Hippocampal formation (tissue), 2 donors: ENCODE results near the gene GPR153.
A peak's percentile ranks its signal among the peaks of the same experiment; 100 is the strongest.

Source experiments
- DNase-seq, 2 donors: peaks; one replicate each; lab custom pipeline; 2025; lab: John Stamatoyannopoulos, UW

The GPR153 gene

DNA sequence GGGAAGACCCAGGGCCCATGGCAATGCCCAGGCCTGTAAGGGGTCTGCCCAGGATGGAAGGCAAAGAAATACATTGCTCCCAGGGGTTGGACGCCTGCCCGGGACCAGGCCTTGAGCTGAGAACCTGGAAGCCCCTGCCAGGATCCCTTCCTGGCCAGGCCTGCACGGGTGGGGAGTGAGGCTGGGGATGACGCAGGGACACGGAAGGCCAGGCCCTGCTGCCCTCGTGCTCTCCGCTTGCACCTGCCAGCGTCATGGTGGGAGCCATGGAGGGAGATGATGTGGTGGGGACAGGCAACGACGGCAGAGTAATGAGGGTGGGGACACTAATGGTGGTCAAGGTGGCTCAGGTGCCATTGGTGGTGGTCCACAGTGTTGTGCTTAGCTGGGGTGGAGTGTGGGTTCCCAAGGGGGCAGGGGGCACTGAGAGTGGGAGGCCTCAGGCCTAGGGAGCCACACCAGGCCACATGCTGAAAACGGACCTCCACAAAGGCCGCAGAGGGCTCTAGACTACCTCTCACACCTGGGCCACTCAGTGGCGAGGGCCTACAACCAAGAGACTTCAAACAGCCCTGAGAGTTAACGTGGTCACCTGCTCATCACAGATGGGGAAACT is 12.6 kb downstream of the GPR153 start:
- DNase-seq = no peak

DNA sequence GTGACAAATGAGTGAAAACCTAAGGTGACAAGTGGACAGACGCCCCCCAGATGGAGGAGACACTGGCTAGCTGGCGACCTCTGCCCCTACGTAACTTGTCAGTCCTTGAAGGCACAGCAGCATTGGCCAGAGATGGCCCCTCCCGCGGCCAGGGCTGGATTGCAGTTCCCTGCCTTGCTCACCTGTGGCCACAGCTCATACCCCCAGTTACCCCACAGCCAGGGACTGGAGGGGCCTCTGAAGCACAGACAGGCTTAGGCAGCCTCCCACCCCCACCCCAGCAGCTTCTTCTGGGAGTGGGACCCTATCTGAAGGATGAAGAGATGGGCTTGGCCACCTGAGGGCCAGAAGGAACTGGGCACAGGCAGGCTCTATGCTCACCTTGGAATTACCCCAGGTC is 13.2 kb downstream of the GPR153 start:
- DNase-seq = no peak

DNA sequence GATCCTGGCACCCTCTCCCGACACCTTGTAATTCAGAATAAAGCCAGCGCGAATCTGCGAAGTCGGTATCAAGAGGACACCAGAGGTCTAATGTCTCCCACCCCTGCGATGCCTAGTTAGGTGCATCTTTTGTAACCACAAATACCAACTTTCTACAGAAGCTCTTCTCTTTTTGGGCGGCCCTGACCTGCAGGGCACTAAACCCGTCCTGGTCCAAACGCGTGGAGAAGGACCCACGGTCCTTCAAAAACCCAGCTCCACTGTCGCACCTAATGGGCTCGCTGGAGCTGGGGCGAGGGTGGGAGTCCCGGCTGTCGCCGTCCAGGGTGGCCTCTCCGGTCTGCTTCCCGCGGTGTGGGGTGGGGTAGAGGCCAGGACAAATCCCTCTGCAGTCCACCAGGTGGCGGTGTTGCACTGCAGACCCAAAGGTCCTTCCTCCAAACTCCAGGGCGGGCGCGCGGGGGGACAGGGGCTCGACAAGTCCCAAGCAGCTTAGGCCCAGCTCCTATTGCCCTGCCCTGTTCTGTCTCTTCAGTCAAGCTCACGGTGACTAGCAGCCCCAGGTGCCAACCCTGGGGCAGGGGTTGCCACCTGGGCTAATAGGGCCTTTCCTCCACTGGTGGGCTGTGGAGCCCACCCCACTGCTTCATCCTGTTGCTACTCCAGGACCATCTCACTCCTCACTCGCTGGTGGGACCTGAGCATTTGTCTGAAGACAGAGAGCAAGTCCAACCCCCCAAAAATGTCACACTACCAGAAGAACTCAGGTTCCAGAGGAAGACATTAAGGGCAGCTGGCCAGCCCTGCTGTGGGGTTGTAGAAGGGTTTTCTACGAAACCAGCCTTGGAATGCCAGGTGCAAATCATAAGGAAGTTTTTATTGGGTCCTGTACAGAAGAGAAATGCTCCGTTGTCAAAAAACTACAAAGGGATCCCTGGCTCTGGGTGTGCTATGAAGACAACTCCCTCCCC is 14.1 kb downstream of the GPR153 start:
- DNase-seq = peak; percentile 37 to 47

DNA sequence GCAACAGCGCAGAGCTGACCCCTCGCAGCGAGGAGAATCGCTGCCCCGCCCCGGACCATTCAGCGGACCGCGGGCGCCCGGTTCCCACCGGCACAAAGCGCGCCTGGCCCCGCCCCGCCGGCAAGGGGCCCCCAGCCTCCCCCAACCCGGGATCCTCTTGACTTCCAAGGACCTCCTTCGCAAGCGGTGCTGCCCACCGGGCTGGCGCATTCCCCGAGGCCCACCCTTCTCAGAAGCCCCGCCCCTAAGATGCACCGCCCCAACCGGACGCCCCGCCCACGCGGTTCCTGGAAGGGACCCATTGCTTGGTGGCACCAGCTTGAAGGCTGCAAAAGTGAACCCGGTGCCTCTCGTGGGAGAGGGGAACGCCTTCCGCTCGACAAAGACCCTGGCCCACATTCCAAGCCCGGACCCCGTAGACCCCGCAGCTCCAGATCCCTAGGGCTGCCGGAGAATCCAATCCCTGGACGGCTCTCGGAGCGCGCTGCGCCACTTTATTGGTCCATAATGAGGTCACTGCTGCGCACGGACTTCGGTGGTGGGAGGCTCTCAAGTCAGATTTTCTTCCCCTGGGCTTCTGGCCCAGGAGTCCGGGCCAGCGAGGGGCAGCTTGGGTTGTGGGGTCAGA is 14.9 kb downstream of the GPR153 start:
- DNase-seq = no peak

DNA sequence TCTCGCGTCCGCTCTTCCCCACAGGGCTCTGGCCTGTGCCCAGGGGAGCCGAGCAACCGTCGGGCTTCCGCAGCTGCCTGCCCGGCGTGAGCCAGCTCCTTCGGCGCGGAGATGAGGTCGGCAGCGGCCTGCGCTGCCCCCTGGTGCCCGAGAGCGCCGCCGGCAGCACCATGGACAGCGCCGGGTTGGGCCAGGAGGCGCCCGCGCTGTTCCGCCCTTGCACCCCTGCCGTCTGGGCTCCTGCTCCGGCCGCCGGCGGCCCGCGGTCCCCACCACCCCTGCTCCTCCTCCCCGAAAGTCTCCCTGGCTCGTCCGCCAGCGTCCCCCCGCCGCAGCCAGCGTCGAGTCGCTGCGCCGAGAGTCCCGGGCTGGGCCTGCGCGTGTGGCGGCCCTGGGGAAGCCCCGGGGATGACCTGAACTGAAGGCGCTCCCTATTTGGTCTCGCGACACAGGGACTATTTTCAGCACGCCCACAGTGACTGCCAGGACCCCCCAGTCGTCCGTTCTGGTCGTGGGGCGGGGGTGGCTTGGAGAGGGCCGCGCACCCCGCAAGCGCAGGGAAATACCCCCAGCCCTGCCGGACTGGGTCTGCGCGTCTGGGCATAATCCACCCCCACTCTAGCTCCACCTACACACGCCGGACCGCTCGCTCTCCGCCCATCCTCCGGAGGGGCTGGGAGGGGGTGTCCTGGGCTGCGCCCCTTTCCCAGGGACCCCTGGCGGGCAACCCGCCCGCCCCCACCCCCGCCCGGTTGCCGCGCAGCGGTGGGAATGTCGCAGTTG is 15.6 kb downstream of the GPR153 start:
- DNase-seq = peak; percentile 37 to 48

DNA sequence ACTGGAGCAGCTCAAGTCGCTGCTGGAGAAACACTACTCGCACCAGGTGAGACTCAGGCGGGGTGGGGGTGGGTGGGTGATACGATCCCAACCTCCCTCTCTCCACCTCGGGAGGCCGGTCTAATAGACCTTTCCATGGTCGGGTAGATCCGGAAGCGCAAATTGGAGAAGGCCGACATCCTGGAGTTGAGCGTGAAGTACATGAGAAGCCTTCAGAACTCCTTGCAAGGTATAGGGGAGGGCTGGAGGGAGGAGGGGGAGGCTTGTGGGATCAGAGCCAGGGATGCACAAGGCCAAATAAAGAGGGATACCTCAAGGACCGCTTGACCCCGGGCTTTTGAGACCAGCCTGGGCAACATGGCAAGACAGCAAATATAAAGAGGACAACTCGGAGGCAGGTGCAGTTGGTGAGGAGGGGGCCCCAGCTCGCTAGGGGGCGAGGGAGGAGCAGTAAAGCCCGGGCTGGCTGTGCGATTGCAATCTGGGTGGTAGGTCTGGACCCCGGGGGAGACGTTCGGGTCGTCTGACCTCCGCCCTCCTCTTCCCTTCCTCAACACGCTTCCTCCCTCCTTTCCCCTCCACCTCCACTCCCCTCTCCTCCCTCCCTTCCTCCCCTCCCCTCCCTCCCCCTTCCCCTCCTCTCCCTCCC is 16.4 kb downstream of the GPR153 start:
- DNase-seq = no peak

DNA sequence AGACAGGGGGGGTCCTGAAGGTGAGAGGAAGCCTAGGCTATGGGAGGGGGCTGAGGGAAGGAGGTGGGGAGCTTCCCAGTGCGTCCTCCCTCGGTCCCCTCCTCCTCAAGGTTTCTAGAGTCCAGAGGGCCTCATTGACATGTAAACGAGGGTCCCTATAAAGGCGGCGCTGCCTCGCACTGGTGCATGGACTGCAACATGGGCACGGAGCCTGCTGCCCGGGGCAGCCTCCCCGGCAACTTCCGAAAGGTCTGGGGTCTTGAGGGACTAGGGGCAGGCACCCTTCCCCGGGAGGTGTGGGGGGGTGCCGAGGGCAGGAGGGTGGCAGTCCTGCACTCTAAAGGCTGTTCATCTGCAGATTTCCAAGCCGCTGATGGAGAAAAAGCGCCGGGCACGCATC is 16.9 kb downstream of the GPR153 start, which contains the start of gene HES3:
Gene HES3, plus strand, starts transcription at position 187 of the 400 bp plus-strand sequence. Its CDS starts 187 bp downstream, at position 374.
- no peak for DNase-seq

DNA sequence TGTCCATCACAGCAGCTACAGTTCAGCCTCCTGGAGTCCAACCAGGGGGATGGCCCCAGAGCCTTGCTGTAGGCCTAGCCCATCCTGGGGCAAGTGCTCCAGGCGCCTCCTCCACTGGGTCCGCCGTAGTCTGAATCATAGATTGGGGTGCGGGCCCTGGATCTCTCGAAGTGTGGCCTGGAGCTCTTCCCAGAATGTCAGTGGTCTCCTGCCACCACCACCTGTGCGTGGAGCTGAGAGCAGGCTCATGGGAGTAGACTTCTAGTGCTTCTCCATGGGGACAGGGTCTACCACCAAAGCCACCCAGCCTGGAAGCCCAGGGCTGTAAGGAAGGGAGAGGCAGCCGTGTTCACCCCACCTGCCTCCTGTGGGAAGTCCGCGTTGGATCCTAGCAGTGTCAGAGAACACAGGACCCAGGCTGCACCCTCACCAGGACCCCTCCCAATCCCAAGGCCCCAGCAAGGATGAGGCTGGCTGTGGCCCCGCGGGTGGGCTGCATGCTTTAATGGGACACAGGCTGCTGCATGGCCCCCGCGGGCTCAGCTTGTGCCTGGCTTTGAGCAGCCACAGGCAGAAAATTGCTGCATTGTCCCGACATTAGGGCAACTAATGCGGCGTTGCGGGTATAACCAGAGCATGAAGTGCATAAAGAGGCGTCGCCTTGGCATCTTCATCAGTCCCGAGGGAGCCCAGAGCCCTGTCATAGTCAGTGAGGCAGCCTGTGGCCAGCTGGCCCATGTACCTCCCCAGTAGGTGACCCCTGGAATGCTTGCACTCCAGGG is 17.7 kb downstream of the GPR153 start:
- DNase-seq = no peak

DNA sequence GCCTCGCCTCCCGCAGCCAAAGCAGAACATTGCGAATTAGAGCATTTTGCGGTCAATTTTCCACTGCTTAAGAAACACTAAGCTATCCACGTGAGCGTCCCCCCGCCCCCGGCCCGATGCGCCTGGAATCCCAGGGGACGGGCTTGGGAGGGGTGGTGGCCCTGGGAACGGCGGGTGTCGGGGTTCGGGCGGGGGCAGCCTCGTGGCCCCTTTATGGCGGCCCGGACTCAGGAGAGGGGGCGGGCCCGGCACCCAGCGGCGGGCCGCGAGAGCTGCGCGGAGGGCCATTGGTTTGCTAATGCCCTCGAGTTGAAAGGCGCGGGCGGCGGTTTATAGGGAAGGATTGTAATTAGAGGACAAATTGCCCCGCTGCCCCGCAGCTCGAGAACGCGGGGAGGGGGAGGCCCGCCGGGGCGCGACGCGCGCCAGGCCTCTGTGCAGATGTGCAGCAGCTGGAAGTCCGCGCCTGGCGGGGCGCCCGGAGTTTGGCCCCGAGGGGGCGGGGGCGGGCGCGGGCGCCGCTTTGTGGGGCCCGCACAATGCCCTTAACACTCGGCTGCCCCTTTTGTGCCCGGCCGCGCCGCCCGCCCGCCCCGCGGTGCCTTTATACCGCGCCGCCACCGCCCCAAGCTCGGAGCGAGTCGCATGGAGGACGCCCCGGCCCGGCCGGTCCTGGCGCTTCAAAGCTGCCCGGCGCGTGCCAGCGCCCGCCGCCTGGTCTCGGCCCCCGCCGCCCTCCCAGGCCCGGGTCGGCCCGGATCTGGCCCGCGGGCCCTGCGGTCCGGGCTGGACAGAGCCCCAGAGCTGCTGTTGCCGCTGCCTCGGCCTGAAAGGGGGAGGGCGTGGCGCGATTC is 18.8 kb downstream of the GPR153 start:
- DNase-seq = no peak

DNA sequence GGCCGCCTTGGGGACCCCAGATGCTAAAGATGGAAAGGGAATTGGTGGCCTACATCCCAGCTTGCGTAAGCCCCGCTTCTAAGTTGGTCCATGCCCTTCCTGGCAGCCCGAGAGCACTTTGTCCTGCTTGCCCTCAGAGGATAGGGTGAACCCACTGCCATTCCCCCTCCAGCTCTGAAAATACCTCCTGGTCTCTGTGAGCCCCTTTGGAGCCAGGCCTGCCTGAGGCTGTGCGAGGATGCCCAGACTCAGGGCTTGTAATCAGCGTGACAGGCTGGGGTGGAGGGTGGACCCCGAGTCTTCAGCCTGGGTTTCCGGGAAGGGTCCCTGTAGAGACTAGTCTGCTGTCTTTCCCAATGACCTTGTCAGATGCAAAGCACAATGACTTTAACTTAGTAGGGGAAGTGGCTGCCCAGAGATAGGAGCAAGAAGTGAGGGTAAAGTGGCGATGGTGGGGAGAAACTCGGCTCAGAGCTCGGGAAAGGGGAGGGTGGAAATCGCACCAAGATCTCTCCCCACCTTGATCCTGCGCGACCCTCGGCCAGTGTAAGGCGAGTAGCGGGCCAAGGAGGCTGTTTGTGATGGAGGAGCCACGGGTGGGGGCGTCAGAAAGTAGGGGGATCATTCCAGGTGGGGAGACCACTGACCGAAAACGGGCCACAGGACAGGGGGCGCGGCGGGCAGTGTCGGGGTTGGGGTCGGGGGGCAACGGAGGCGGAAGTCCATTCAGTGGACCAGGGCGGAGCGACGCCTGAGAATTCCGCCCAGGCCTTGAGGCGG is 19.6 kb downstream of the GPR153 start:
- no peak for DNase-seq

DNA sequence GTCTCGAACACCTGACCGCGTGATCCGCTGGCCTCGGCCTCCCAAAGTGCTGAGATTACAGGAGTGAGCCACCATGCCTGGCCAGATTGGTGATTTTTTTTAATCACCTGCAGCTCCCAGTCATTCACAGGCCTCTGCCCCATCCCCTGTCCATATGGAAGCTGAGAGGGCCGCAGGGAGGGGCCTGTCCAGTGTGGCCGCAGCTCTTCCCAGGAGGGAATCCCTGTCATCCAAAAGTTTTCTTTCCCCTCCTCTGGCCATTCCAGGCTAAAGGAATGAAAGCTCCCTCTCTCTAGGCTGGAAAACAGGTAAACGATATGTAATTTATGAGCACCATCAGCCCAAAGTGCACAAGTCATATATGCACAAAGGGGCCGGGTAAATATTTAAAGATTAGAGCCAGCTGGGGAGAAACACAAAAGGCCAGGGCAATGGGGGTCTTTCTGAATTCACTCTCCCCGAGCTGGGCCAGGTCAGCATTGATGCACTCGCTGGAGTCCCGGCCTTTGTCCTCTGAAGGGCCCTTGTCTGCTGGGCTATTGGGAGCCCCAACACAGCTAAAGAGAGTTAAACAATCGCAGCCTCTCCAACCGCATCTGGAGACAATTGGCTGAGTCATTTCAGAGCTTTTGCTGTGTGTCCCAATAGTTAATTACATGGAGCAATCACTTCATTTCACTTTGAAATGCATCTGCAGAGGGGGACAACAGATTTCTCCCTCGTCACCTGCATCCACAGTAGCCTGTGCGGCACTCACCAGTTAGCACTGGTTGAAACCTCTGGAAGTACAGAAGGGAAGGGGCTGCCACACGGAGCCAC is 20.7 kb downstream of the GPR153 start:
- DNase-seq = no peak

DNA sequence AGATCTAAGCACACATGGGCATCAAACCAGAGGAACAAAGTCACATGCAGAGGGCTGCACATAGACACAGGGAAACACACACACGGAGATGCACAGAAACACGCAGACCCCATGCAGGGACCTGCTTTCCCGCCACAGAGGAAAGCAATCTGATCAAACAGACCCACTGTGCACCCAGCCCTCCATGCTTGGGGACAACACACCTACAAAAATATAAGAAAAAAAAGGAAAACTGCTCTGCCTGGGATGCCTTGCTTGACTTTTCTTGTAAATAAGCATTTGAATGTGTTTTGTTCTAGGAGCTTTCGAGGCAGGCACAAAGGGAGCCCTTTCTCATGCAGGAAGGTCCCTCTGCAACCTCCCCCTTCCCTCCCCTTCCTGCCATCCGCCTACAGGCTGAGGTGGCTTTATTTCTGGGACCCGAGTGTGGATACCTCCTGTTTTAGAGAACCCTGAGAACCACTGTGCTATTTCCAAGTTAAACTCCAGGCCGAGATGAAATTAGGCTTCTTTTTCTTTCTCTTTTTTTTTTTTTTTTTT is 21.6 kb downstream of the GPR153 start:
- no peak for DNase-seq

DNA sequence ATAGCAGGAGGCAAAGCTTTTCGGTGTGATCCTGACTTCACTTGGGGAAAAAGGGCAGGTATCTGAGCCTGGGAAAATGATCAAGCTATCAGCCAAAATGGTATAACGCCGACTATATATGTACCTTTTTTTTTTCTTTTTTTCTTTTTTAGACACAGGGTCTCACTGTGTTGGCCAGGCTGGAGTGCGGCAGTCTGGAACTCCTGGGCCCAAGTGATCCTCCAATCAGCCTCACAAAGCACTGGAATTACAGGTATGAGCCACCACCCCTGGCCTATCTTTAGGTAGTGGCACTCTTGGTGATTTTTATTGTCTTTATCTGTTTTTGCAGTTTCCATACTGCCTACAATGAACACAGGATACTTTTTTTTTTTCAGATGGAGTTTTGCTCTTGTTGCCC is 23.8 kb downstream of the GPR153 start:
- DNase-seq = no peak

DNA sequence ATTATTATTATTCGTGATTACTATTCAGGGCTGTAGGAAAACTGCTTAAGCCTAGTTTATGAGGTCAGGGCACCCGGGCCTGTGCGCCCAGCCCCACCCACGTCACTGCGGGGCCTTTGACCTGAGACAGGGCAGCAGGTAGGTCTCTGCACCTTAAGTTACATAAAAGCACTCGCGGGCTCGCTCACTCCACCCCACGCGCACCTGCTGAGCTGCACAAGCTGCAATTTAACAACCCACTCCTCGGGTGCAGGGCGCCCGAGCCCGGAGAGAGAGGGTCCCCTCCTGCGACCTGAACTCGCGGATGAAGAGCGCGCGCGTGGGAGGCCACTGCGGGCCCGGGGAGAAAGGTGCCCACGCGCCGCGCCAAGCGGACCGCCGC is 25.6 kb downstream of the GPR153 start:
- DNase-seq = no peak

DNA sequence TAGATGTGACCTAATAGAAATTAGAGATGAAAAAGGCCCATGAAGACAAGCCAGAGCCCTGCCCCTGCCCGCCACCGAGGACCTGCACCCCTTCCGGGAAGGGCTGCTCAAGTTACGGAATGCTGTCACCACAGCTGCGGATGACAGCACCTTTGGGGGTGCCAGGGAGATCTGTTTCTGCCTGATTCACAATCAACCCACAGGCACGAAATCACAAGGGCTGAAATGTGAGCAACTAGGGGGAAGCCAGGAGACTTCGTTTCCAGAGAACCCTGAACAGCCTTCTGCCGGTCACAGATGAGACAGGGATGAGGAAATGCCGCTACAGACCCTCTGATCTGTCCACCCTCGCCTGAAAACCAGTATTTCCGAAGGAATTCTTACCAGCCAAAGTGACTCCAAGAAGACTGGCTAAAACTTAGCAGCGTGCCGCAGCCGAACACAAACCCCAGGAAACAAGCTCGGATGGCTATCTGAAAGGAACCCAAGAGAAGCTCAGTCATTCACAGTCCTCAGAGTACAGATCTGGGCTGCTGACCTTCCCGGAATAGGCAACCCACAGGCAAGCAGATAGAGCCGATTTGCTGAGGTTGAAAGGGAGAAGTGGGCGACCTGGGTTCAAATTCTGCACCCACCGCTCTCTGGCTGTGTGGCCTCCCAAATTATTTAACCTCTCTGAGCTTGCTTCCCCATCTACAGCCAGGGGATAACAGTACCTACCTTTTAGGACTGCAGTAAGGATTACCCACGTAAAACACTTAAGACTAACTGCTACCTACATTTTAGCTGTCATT is 26.2 kb downstream of the GPR153 start:
- DNase-seq = no peak

DNA sequence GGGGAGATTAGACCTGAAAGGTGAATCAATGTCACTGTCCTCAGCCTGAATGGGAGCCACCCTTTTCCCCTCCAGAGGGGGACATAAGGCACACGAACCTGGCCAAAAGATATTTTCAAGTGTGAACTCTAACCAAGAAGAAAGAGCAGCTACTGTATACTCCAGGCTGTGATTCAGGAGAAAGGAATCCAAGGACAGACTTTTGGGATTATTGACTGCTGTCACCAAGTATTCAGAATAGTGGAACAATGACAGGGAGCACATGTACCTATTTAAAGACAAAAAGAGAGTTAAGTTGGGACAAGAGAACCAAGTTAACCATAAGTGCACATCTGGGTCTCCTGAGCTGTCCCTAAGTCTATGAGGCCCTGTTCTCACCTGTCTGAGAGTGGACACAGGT is 27.5 kb downstream of the GPR153 start:
- DNase-seq = no peak

DNA sequence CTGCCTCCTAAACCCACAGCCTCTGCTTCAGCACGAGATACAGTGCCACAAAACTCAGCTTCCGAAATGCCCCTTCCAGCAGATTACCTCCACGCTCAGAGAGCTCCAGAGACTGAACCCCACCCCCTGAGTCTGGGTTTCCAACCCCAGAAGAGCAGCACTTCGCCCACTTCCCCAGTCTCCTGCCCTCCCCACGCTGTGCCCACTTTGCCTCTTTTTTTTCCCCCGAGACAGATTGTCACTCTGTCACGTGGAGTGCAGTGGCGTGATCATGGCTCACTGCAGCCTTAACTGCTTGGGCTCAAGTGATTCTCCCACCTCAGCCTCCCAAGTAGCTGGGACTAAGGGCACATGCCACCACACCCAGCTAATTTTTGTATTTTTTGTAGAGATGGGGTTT is 35.2 kb downstream of the GPR153 start:
- DNase-seq = no peak
